GM21723 (cell line): ENCODE data around the gene FOXN1.
A peak's percentile ranks its signal among the peaks of the same experiment; 100 is the strongest.
"Not testable (repeated sequence)": the region's sequence is repeated elsewhere in the genome, so short reads cannot be mapped to it uniquely, and the experiment has no call there.

Experiments used
- ATAC-seq: cut with Tn5 transposase; IDR thresholded peaks from one replicate; pipeline ENCODE4 v1.9.1; 2021; ENCODE audit warnings: mild to moderate bottlenecking, moderate library complexity; ENCODE audit not compliant: unreplicated experiment

FOXN1 gene

DNA sequence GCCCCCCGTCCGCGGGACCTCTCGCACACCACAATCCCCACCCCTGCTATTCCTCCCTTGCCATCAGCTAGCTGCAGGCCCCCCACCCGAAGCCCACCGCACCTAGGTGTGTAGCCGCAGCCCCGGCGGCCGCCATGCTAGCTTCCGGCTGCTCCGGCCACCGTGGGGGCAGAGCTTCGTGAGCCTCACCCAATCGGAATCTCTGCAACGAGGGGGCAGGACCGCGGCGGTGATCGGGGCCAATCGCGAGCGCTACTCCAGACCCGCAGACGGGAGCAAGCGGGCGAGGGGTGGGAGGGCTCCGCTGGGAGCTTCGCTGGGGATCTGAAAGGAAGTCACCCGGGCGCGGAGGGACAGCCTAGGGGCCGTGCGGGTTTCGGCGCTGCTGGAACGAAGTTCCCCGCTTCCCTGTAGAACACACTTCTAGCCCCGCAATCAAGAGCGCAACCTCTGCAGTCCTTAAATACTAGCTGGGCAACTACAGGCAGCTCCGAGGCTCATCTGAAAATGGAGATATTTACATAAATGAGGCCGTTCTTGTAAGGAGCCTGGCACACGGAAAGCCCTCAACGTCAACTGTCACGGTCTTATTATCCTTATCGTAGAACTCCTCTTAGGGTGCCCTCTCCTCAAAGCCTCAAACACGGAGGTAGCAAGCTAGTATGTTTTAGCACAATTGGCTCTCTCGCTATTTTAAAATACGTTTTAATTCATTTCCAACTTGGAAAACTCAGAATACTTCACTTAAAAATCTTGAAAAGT lies 65.4 kb downstream of the FOXN1 start, which contains the start of gene PIGS:
Gene PIGS, minus strand, starts transcription at position 164 of the 762 bp plus-strand sequence. Its CDS starts 28 bp downstream, at position 136.
- ATAC-seq: peak; percentile 83

GRCh38 chr17:28572259-28573039 lies 66.3 kb downstream of the FOXN1 start:
- no peak for ATAC-seq

DNA sequence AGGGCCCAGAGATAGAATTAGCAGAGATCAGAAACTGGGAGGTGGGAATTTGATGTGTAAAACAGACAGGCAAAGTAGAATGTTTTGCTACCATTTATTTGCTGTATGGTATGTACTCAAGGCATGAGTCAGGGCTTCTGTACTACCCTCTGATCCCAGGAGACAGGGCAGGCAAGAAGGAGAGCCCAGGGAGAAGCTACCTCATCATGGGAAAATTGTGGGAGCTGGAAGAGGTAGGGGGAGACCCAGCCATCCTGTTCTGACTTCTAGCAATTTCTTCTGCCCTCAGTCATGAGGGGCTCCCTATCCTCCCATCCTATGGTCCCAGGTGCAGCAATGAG lies 66.9 kb downstream of the FOXN1 start:
- ATAC-seq: no peak

- ATAC-seq: no peak
Measured at GRCh38 chr17:28573521-28573920, 67.4 kb downstream of the FOXN1 start.

GRCh38 chr17:28573966-28574480 lies 67.9 kb downstream of the FOXN1 start:
- ATAC-seq: no peak

- no peak for ATAC-seq
Measured at GRCh38 chr17:28574526-28574925, 68.4 kb downstream of the FOXN1 start.

GRCh38 chr17:28575126-28575795 lies 69.1 kb downstream of the FOXN1 start:
- no peak for ATAC-seq

- not testable (repeated sequence) for ATAC-seq
Measured at GRCh38 chr17:28576016-28576415, 69.9 kb downstream of the FOXN1 start.

GRCh38 chr17:28576758-28577465 lies 70.8 kb downstream of the FOXN1 start, which contains the start of gene ALDOC:
ALDOC (minus strand) TSS chr17:28576895; CDS start chr17:28575532, 1,363 bp downstream.
- ATAC-seq: peak; percentile 70

- ATAC-seq: no peak
Measured at GRCh38 chr17:28577466-28577824, 71.3 kb downstream of the FOXN1 start.

DNA sequence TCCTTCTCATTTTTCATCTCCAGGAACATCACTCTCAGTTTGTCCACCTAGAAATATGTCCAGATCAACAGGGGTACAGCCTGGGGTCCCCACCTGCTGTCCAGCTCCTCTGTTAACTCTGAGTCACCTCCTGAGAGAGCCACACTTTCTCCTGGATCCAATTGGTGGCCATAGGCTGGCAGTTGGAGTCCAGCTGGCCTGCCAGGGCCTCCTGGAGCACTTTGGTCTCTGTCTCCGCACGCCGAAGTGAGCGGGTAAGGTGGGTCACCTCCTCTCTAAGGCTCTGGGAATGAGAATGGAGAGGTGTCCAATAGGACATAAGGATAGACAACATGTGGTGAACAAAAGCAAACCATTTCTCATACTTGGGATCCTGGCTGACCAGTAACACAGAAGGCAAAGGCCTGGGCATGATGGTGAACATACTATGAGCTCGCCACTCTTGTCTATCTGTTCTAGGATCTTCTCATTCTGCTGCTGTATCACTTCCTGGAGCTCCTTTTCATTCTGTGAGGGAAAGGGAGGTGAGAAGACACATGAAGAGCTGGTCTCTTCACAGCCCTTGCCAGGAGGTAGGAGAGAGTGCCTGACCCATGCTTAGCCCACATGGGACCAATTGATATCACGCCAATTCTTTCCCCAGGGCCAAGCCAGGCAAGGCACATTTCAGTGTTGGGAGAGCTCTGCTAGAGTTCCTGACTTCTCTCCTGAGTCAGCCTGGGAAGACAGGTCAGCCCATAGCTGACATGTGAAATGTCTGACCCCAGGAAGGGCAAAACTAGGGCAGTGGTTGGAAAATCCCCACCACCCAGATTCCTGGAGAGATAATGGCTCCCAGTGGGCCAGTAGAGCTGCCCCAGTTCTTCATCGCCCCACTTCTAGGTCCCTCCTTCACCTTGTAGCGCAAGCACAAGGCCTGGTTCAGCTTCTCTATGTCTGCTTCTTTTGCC lies 72.4 kb downstream of the FOXN1 start:
- no peak for ATAC-seq

DNA sequence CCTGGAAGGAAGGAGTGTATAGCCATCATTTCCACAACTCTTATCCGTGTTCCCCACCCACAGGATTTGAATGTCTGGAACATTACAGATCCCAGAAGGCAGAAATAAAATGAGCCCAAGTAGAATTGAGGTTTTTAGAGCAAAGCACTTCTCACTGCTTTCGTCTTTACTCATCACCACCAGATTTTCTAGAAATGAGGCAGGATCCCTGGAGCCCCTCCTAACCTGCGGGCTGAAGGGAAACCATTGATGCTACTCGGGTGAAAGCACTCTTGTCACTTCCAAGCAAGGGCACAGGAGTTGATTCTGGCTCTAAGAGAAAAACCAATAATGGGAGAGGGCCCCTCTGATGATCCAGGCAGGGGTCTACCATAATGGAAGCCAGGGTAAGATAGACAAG lies 73.4 kb downstream of the FOXN1 start:
- ATAC-seq: no peak

GRCh38 chr17:28580959-28581358 lies 74.8 kb downstream of the FOXN1 start:
- ATAC-seq: no peak

- ATAC-seq: no peak
Measured at GRCh38 chr17:28582513-28582912, 76.4 kb downstream of the FOXN1 start.

GRCh38 chr17:28584434-28584833 lies 78.3 kb downstream of the FOXN1 start:
- no peak for ATAC-seq

DNA sequence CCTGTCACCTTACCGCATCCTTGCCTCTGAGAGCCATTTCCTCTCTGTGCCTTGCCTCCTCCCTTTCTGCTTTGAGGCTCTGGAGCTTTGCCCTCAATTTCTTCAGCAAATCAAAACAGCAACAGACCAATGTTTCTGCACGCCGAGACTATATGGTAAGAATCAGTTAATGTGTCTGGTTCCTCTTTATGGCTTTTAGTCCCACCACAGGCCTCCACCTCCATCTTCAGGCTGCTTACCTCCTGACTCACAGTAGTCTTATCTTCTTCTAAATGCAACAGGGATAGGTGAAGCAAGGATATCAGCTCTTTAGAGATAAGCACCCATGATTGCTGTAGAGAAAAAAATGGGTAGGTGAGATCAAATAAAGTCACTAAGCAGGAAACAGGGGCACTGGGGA lies 79.7 kb downstream of the FOXN1 start:
- no peak for ATAC-seq
